Mesodermal cell (in vitro differentiated cells): ENCODE measurements around the gene SNU13. TPM values are rescaled to one million over a fixed set of nuclear protein-coding genes. Genes with fewer than 3 reads are reported as not detected.
"Not testable (repeated sequence)": the region's sequence is repeated elsewhere in the genome, so short reads cannot be mapped to it uniquely, and the experiment has no call there.

Source experiments
- H3K27ac ChIP-seq: 2 replicates; pipeline ENCODE4 v1.7.0; 2013; ENCODE audit warnings: mild to moderate bottlenecking, low read depth, low read length, moderate library complexity; ENCODE audit not compliant: severe bottlenecking
- H3K36me3 ChIP-seq: 2 replicates; pipeline ENCODE4 v1.7.1; 2013; ENCODE audit warnings: mild to moderate bottlenecking, low read length, moderate library complexity; ENCODE audit not compliant: control insufficient read depth, insufficient read depth
- H3K4me1 ChIP-seq: one replicate; pipeline ENCODE4 v1.7.1; 2013; ENCODE audit warnings: mild to moderate bottlenecking, low read length; ENCODE audit not compliant: insufficient read depth, control insufficient read depth, poor library complexity, severe bottlenecking
- H3K4me3 ChIP-seq: 2 replicates; pipeline ENCODE4 v1.7.0; 2013; ENCODE audit warnings: low read length, control low read depth, mild to moderate bottlenecking; ENCODE audit not compliant: insufficient read depth, poor library complexity, severe bottlenecking; ENCODE audit errors: extremely low read depth
- H3K9me3 ChIP-seq: 2 replicates; pipeline ENCODE4 v1.7.1; 2013; ENCODE audit warnings: mild to moderate bottlenecking, low read length, moderate library complexity; ENCODE audit not compliant: control insufficient read depth
- WGBS, 2 experiments: methylation state at CpG; one replicate each; pipeline ENCODE4 v1.1.5; 2013; ENCODE audit warnings: missing lambda C conversion rate in 2 of 2; ENCODE audit not compliant: insufficient coverage in 2 of 2; 5-methylcytosine and 5-hydroxymethylcytosine counted together
- polyA plus RNA-seq, 2 experiments: library from polyadenylated mRNA; stranded (reverse); fragments of 50-300 nt; gene quantifications; one replicate each; pipeline ENCODE4 v1.2.3, GENCODE V29; 2013

SNU13 gene
- 172 TPM for polyA plus RNA-seq (2013, experiment 1 of 2)
- 133 TPM for polyA plus RNA-seq (2013, experiment 2 of 2)

GRCh38 chr22:41688365-41689211, at the start of gene SNU13:
SNU13 (minus strand) TSS chr22:41688867; CDS start chr22:41688796, 71 bp downstream.
- no peaks in the 10 kb centered on the region for H3K9me3 ChIP-seq
- no peaks in the 10 kb centered on the region for H3K4me1 ChIP-seq
- H3K4me3 ChIP-seq = peak within 1 kb of the TSS; percentile 92
- peak within 1 kb of the TSS; percentile 81 for H3K27ac ChIP-seq
- H3K36me3 ChIP-seq = peaks cover 9% of the 10 kb centered on the region
- WGBS, 2 experiments = 1 to 3% methylated on average over 53 to 54 of the region's 62 CpGs

- not testable (repeated sequence) for H3K4me3 ChIP-seq, H3K9me3 ChIP-seq, H3K4me1 ChIP-seq, H3K36me3 ChIP-seq, H3K27ac ChIP-seq
- 97 to 100% methylated on average over 4 of the region's 4 CpGs for WGBS, 2 experiments
Observed at GRCh38 chr22:41733241-41733640, 44.6 kb upstream of the SNU13 start.

- no peaks in the 10 kb centered on the region for H3K9me3 ChIP-seq
- H3K4me1 ChIP-seq = no peaks in the 10 kb centered on the region
- no peaks in the 10 kb centered on the region for H3K36me3 ChIP-seq
- WGBS, 2 experiments = 84 to 100% methylated on average over 4 to 6 of the region's 7 CpGs
- H3K4me3 ChIP-seq = no peak overlapping the region
- H3K27ac ChIP-seq = no peak overlapping the region
Observed at GRCh38 chr22:41732096-41732772, 43.6 kb upstream of the SNU13 start.

DNA sequence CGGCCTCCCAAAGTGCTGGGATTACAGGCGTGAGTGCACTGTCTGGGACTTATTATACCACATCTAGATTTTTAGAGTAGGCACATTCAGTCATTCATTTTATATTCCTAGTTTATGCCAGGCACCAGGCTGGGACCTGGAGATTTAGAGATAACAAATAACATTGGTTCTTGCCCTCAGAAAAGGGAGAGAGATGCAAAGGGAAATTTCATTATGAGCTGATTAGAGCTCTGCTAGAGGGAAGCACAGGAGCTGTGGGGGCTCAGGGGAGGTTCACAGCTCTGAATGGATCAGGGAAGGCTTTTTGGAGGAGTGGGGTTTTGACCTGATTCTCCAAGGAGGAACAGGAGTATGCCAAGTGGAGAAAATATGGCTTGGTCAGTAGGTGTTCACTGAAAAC, 42.9 kb upstream of the SNU13 start:
- Histone ChIP-seq H3K9me3 (no peaks in the 10 kb centered on the region), H3K27ac (no peak overlapping the region), H3K4me3 (no peak overlapping the region), H3K36me3 (no peaks in the 10 kb centered on the region), H3K4me1 (no peaks in the 10 kb centered on the region)
- WGBS, 2 experiments = 80% methylated on average over 2 of the region's 2 CpGs; no CpG with 5 or more reads in 1 of the 2 experiments

- 84 to 88% methylated on average over 4 to 5 of the region's 9 CpGs for WGBS, 2 experiments
- Histone ChIP-seq H3K4me1 (peaks cover 5% of the 10 kb centered on the region), H3K36me3 (no peaks in the 10 kb centered on the region), H3K27ac (no peak overlapping the region), H3K4me3 (no peak overlapping the region), H3K9me3 (no peaks in the 10 kb centered on the region)
Observed at GRCh38 chr22:41725510-41726110, 36.9 kb upstream of the SNU13 start.

- Histone ChIP-seq H3K36me3 (no peaks in the 10 kb centered on the region), H3K9me3 (no peaks in the 10 kb centered on the region), H3K4me1 (peaks cover 5% of the 10 kb centered on the region), H3K27ac (no peak overlapping the region), H3K4me3 (no peak overlapping the region)
- no CpG with 5 or more reads among the region's 1 CpG for WGBS, 2 experiments
Observed at GRCh38 chr22:41722496-41722895, 33.8 kb upstream of the SNU13 start.

GRCh38 chr22:41713004-41713403, 24.3 kb upstream of the SNU13 start:
- WGBS, 2 experiments = 85 to 100% methylated on average over 8 to 9 of the region's 9 CpGs

DNA sequence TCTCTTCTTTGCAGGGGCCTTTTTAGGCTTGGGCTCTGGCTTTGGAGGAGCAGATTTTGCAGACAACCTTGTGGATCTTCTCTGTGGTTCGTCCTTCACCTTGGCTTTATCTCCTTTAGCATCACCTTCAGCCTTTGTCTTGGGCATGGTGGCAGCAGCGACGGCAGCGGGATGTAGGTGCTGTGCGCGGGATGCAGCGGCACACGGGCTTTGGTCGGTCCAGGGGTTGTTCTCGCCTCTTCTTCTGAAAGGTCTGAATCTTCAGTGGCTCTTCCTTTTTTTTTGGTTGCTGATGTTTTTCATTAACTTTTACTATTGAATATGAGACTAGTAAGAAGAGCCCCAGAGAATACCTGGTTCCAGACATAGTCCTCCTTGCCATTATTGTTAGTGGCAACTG, 20.7 kb upstream of the SNU13 start:
- H3K9me3 ChIP-seq = no peaks in the 10 kb centered on the region
- 87 to 92% methylated on average over 7 to 10 of the region's 10 CpGs for WGBS, 2 experiments
- H3K27ac ChIP-seq = no peak overlapping the region
- peaks cover 4% of the 10 kb centered on the region for H3K4me1 ChIP-seq
- no peaks in the 10 kb centered on the region for H3K36me3 ChIP-seq
- no peak overlapping the region for H3K4me3 ChIP-seq

More at GRCh38 chr22:41713004-41713403, 24.3 kb upstream of the SNU13 start:
- Histone ChIP-seq H3K27ac (no peak overlapping the region), H3K9me3 (no peaks in the 10 kb centered on the region), H3K4me1 (peaks cover 4% of the 10 kb centered on the region), H3K4me3 (no peak overlapping the region), H3K36me3 (no peaks in the 10 kb centered on the region)

DNA sequence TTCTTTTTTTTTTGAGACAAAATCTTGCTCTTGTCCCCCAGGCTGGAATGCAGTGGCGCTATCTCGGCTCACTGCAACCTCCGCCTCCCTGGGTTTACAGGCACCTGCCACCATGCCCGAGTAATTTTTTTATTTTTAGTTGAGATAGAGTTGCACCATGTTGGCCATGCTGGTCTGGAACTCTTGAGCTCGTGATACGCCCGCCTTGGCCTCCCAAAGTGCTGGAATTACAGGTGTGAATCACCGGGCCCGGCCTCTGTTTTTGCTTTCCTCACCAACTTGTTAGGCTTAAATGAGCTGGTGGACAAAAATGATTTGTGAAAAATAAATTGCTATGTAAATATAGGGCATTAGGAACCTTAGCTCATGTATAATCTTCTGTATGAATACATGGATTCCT, 14.1 kb upstream of the SNU13 start:
- 96 to 98% methylated on average over 6 to 9 of the region's 9 CpGs for WGBS, 2 experiments
- H3K4me1 ChIP-seq = peaks cover 1% of the 10 kb centered on the region
- no peaks in the 10 kb centered on the region for H3K36me3 ChIP-seq
- H3K27ac ChIP-seq = no peak overlapping the region
- H3K9me3 ChIP-seq = no peaks in the 10 kb centered on the region
- no peak overlapping the region for H3K4me3 ChIP-seq

DNA sequence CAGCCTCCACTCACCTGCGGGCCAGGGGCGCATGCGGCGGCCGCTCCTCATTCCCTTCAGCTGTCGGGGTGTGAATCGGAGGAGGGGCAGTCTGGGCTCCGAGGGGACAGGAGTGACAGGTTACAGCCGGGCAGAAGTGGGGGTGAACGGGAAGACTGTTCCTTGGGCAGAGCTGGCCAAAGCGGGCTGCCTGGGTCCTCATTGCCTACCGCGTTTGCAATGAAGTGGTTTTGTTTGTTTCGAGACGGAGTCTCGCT, 11.4 kb upstream of the SNU13 start:
- H3K4me1 ChIP-seq = peaks cover 12% of the 10 kb centered on the region
- no peak overlapping the region for H3K27ac ChIP-seq
- 96% methylated on average over 15 to 16 of the region's 16 CpGs for WGBS, 2 experiments
- H3K9me3 ChIP-seq = no peaks in the 10 kb centered on the region
- H3K4me3 ChIP-seq = no peak overlapping the region
- no peaks in the 10 kb centered on the region for H3K36me3 ChIP-seq
